Heart right ventricle (tissue), 16 donors: ENCODE data around the gene ASB9. TPM values are rescaled to one million over a fixed set of nuclear protein-coding genes. Genes with fewer than 3 reads are reported as not detected.

Source experiments
- ATAC-seq, 8 donors: fragments of 200-7000 bp; cut with Tn5 transposase; one replicate each; pipeline ENCODE4 v1.9.1; 2020; ENCODE audit warnings: mild to moderate bottlenecking in 8 of 8, moderate library complexity in 8 of 8, moderate number of reproducible peaks in 1 of 8
- DNase-seq, 2 donors: peaks; one replicate each; pipeline ENCODE4 v3.0.0-alpha.2; 2020
- H3K27ac ChIP-seq, 10 donors: fragments of 200-600 bp; sonication (generic) in 2 of 10; one replicate each; pipeline versions ENCODE4 v1.5.0 to v1.8.0; 2020 to 2022; ENCODE audit warnings: mild to moderate bottlenecking in 3 of 10
- H3K27me3 ChIP-seq, 7 donors: fragments of 200-600 bp; one replicate each; pipeline ENCODE4 v1.8.0; 2021 to 2022; ENCODE audit warnings: mild to moderate bottlenecking in 2 of 7
- H3K36me3 ChIP-seq, 9 donors: fragments of 200-600 bp; sonication (generic) in 1 of 9; one replicate each; pipeline versions ENCODE4 v1.5.0 to v1.8.0; 2020 to 2022; ENCODE audit warnings: mild to moderate bottlenecking in 2 of 9
- H3K4me1 ChIP-seq, 9 donors: fragments of 200-600 bp; sonication (generic) in 1 of 9; one replicate each; pipeline versions ENCODE4 v1.5.0 to v1.8.0; 2020 to 2022; ENCODE audit warnings: mild to moderate bottlenecking in 4 of 9
- H3K4me3 ChIP-seq, 10 donors: fragments of 200-600 bp; sonication (generic) in 2 of 10; one replicate each; pipeline versions ENCODE4 v1.5.0 to v1.8.0; 2020 to 2022; ENCODE audit warnings: mild to moderate bottlenecking in 7 of 10, moderate library complexity in 2 of 10
- H3K9me3 ChIP-seq, 11 donors: fragments of 200-600 bp in 10 of 11; sonication (generic) in 2 of 11; one replicate each; pipeline versions ENCODE4 v1.5.0 to v1.8.0; 2013 to 2022; ENCODE audit warnings: mild to moderate bottlenecking in 2 of 11, control low read depth in 1 of 11, moderate library complexity in 1 of 11
- WGBS, 2 donors: extraction: QIAGEN DNeasy Blood & Tissue Kit; methylation state at CpG; one replicate each; pipeline ENCODE4 v1.1.7; 2013; ENCODE audit warnings: inconsistent platforms in 1 of 2; 5-methylcytosine and 5-hydroxymethylcytosine counted together
- intact Hi-C, 10 donors: fragments of 100-400 bp; cut with DNase I; formaldehyde crosslinking; loops; one replicate each; pipeline versions ENCODE4 v1.11.1 to v1.14.2; 2022
- polyA plus RNA-seq, 2 donors: library from polyadenylated mRNA; stranded (reverse); fragments of 200-250 nt; gene quantifications; one replicate each; pipeline ENCODE4 v1.2.3, GENCODE V29; 2013
- total RNA-seq, 10 donors: library from RNA; stranded (reverse); fragmentation: NEBNext Ultra II Directional in 3 of 10; extraction: Animal tissue kit (Norgen Biotek cat#: 25700) in 3 of 10; gene quantifications; one replicate each; pipeline versions ENCODE4 v1.2.1 to v1.2.4, GENCODE V29; 2021 to 2023
- TF ChIP-seq, protein P1 (sequence below), 9 donors: fragments of 200-600 bp; sonication (generic) in 2 of 9; IDR thresholded peaks; one replicate each; pipeline versions ENCODE4 v1.5.0 to v1.8.0; 2021 to 2022; ENCODE audit warnings: antibody characterized with exemption in 9 of 9, mild to moderate bottlenecking in 5 of 9, moderate library complexity in 1 of 9
- donor health status: Arrhythmogenic right ventricular cardiomyopathy.
- donor health status: ischemic (EF 13 %, LVEDD 7.1; RV severe dilation, severe dysfunction).
- donor health status: healthy with polysubstance abuse.
- donor health status: DM: no; HTN: yes; CAD: no.
- donor health status: DM: no; HTN: no; CAD: no.
- donor health status: ischemic (EF 25% LVEDD 6.9; RV normal size, moderate dysfunction).
- donor health status: ischemic (EF 25% LVEDD 5.7; RV mildly dilated, moderate dysfunction).
- donor health status: healthy.
- donor health status: DM: yes; HTN: yes; CAD: no.
- donor health status: Ischemic cardiomyopathy.
- donor health status: ischemic (EF 35%, LVEDD 5.7; RV mildly dilated, moderate dysfunction).
- donor health status: nonischemic (EF 11% LVEDD 7.7; RV severe dilation, severe dysfunction).
- donor health status: DM: yes; HTN: yes; CAD: no.
- donor health status: PGD.
- donor health status: ischemic (EF 29% LVEDD 5.4; RV normal size, mild dysfunction).
- donor health status: nonischemic (EF 23%, LVEDD 6.1; RV moderate dilation, normal function).

ASB9 gene
- total and polyA plus RNA-seq, 12 donors = 0.39 to 1.6 (median 0.86) TPM

DNA sequence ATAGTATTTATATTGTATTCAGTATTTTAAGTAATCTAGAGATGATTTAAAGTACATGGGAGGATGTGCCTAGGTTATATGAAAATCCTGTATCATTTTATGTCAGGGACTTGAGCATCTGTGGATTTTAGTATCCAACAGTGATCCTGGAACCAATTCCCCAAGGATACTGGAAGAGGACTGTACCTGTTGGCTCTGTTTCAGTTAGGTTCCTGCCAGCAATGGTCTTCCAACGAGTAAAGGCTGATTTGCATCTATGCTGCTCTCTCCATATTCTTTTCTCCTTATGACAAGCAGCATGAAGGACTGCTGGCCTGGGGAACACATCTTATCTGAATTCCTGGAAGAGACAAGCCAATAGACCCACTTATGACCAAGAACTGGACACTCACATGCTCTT lies 34.9 kb downstream of the ASB9 start:
- Histone ChIP-seq H3K27me3 (peaks cover 0 to 48% (median 0%) of the 10 kb centered on the region in 7 donors), H3K27ac (no peak overlapping the region), H3K4me1 (no peaks in the 10 kb centered on the region), H3K36me3 (no peaks in the 10 kb centered on the region), H3K9me3 (no peaks in the 10 kb centered on the region), H3K4me3 (no peak overlapping the region)
- TF ChIP-seq, protein P1, sequence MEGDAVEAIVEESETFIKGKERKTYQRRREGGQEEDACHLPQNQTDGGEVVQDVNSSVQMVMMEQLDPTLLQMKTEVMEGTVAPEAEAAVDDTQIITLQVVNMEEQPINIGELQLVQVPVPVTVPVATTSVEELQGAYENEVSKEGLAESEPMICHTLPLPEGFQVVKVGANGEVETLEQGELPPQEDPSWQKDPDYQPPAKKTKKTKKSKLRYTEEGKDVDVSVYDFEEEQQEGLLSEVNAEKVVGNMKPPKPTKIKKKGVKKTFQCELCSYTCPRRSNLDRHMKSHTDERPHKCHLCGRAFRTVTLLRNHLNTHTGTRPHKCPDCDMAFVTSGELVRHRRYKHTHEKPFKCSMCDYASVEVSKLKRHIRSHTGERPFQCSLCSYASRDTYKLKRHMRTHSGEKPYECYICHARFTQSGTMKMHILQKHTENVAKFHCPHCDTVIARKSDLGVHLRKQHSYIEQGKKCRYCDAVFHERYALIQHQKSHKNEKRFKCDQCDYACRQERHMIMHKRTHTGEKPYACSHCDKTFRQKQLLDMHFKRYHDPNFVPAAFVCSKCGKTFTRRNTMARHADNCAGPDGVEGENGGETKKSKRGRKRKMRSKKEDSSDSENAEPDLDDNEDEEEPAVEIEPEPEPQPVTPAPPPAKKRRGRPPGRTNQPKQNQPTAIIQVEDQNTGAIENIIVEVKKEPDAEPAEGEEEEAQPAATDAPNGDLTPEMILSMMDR (IDR thresholded peaks at IDR 0.05) = no peak
- 21 to 61% methylated on average over 1 of the region's 1 CpG for WGBS, 2 donors
- DNase-seq = no peak
- intact Hi-C loops = loop anchor here in 1 of 10 donors (10.0 kb wide), 1 partner anchor 1190 kb away; no protein-coding TSS in a partner anchor
- ATAC-seq = no peak

DNA sequence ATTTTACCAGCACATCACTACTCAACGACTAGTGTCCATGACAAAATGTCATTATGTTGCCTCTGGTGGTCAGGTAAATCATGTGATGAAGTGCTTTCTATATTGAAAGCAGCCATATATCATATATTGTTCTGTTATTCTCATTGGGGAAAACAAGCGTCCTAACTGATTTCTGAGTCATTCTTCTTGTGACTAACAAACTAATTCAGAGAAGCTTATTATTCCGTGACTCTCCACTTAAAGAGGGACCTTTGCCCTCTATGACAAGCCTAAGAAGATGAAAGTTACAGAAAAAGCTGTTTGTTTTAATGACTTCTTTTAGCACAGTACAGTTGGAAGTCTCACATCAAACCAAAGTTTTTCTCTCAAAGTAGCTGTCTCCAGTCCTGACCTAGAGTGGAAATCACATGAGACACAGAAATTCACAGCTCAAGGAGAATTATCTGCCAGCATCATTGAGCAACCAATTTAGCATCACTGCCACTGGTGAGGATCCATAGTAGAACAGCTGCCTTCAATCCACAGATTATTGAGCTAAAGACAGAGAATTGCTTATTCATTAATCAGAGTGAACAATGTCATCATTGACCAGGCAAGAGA lies 36.4 kb downstream of the ASB9 start:
- H3K4me1 ChIP-seq = no peaks in the 10 kb centered on the region
- intact Hi-C loops = loop anchor here in 1 of 10 donors (10.0 kb wide), 1 partner anchor 1189 kb away; no protein-coding TSS in a partner anchor
- H3K9me3 ChIP-seq = no peaks in the 10 kb centered on the region
- H3K4me3 ChIP-seq = no peak overlapping the region
- no peak overlapping the region for H3K27ac ChIP-seq
- TF ChIP-seq, protein P1 (IDR thresholded peaks at IDR 0.05) = no peak
- WGBS, 2 donors = 64 to 73% methylated on average over 3 of the region's 3 CpGs
- ATAC-seq = no peak
- H3K27me3 ChIP-seq = peaks cover 0 to 49% (median 0%) of the 10 kb centered on the region in 7 donors
- no peaks in the 10 kb centered on the region for H3K36me3 ChIP-seq
- DNase-seq = no peak

DNA sequence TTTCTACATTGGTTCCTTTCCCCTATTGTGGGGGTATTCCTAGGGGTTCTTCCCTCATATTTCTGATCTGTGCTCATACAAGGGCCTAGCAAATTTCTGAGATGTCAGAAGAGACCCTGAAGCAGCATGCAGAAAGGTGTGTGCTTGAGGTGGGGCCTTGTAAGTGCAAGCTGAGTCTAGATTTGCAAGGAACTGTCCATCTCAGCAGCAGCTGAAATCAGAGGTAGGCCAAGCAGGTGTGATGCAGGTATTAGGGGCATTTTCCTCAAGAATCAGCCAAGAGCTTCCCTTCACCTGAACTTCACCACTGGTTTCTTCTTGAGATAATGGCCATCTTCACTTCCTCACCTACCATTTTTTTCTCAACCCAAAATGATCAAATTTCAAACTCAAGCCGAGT lies 45.1 kb downstream of the ASB9 start:
- 79 to 96% methylated on average over 1 of the region's 1 CpG for WGBS, 2 donors
- no peak overlapping the region for H3K4me3 ChIP-seq
- H3K9me3 ChIP-seq = no peaks in the 10 kb centered on the region
- H3K36me3 ChIP-seq = no peaks in the 10 kb centered on the region
- ATAC-seq (no peak), DNase-seq (no peak)
- intact Hi-C loops = no loop called here
- no peak overlapping the region for H3K27ac ChIP-seq
- peaks cover 0 to 36% (median 0%) of the 10 kb centered on the region in 7 donors for H3K27me3 ChIP-seq
- H3K4me1 ChIP-seq = no peaks in the 10 kb centered on the region
- TF ChIP-seq, protein P1 (IDR thresholded peaks at IDR 0.05) = no peak

DNA sequence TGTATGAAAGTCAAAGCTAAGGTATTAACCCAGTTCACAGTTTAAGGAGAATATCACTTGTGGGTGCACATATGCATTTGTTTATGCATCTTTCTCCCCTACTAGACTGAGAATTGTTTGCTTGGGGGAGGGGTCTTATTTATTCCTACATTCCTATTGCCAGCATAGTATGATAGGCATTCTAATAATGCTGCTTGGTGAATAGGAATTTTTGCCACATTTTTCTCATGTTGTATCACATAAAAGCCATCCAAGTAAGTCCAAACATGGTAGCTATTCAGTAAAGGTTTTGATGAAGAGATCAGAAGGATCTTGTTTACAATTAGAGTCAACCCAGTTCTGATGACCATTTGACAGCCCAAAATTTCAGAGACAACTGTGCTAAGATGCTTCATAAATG lies 48.6 kb downstream of the ASB9 start:
- Histone ChIP-seq H3K27me3 (peaks cover 0 to 31% (median 0%) of the 10 kb centered on the region in 7 donors), H3K27ac (no peak overlapping the region), H3K9me3 (no peaks in the 10 kb centered on the region), H3K4me1 (no peaks in the 10 kb centered on the region), H3K4me3 (no peak overlapping the region), H3K36me3 (no peaks in the 10 kb centered on the region)
- intact Hi-C loops = no loop called here
- TF ChIP-seq, protein P1 (IDR thresholded peaks at IDR 0.05) = no peak
- ATAC-seq (no peak), DNase-seq (no peak)
